PC-3 (cell line): ENCODE data around the gene ASCL2.

ENCODE experiments used
- EZH2 ChIP-seq: fragments of 300-600 bp; sonication (generic); IDR thresholded peaks from one replicate; pipeline ENCODE4 v1.6.1; 2017; ENCODE audit warnings: antibody characterized with exemption, mild to moderate bottlenecking, low read length; ENCODE audit not compliant: unreplicated experiment
- EZH2phosphoT487 ChIP-seq: fragments of 300-600 bp; sonication (generic); IDR thresholded peaks from 2 replicates; pipeline ENCODE4 v1.6.1; 2018; ENCODE audit warnings: mild to moderate bottlenecking, antibody characterized with exemption, low read length, borderline replicate concordance
- TF ChIP-seq, protein P1 (sequence below): fragments of 300-600 bp; sonication (generic); conservative IDR thresholded peaks from 2 replicates; pipeline ENCODE4 v1.5.1; 2017; ENCODE audit warnings: antibody characterized with exemption, low read depth, mild to moderate bottlenecking, low read length

DNA sequence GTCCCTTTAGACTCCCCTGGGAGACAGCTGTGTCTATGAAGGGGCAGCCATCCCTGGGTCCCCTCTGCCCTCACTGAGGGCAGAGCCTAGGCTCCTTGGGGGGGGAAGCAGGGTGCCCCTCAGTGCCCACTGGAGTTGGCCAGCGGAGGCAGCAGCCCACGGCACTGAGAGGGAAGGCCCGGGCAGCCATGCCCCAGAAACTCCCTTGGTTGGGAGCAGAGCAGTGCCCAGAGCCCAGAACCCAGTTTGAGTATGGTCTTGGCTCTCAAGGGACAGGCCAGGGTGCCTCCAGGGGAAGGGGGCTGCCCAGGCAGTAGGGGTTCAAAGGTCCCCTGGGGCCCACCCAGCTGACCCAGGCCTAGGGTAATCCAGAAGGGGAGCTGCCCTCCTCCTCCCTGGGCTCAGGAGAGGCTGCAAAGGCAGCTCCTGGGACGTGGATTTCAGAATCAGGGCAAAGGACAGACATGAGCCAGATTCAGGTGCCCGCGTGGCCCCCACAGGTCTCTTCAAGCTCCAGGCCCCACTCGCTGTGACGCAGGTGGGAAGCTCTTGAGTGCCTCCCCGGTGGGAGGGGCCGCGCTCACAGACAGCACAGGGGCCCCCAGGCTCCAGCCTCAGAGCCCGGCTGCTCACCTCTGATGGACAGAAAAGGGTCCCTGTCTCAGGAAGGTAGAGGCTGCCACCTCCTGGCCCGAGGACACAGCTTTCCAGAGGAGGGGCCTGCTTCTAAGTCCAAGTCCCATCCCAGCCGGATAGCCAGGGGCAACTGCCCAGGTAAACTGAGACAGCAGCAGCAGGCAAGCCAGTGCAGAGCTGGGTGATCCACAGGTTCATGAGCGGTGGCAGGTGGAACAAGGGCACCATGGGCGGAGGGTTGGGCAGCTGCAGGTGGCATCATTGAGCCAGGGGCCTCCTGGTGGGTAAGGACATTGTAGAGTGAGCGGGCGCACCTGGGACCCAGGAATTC is 28.7 kb upstream of the ASCL2 start:
- TF ChIP-seq, protein P1, sequence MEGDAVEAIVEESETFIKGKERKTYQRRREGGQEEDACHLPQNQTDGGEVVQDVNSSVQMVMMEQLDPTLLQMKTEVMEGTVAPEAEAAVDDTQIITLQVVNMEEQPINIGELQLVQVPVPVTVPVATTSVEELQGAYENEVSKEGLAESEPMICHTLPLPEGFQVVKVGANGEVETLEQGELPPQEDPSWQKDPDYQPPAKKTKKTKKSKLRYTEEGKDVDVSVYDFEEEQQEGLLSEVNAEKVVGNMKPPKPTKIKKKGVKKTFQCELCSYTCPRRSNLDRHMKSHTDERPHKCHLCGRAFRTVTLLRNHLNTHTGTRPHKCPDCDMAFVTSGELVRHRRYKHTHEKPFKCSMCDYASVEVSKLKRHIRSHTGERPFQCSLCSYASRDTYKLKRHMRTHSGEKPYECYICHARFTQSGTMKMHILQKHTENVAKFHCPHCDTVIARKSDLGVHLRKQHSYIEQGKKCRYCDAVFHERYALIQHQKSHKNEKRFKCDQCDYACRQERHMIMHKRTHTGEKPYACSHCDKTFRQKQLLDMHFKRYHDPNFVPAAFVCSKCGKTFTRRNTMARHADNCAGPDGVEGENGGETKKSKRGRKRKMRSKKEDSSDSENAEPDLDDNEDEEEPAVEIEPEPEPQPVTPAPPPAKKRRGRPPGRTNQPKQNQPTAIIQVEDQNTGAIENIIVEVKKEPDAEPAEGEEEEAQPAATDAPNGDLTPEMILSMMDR: peak; percentile 76
- TF ChIP-seq EZH2: no peak
- no peak for TF ChIP-seq EZH2phosphoT487
